GM21529 (cell line): ENCODE data around the gene TSKU.

Experiments
- ATAC-seq: cut with Tn5 transposase; IDR thresholded peaks from one replicate; pipeline ENCODE4 v1.9.1; 2021; ENCODE audit not compliant: unreplicated experiment

The TSKU gene

GRCh38 chr11:76769645-76770586 is 13.2 kb upstream of the TSKU start:
- ATAC-seq, result no peak

DNA sequence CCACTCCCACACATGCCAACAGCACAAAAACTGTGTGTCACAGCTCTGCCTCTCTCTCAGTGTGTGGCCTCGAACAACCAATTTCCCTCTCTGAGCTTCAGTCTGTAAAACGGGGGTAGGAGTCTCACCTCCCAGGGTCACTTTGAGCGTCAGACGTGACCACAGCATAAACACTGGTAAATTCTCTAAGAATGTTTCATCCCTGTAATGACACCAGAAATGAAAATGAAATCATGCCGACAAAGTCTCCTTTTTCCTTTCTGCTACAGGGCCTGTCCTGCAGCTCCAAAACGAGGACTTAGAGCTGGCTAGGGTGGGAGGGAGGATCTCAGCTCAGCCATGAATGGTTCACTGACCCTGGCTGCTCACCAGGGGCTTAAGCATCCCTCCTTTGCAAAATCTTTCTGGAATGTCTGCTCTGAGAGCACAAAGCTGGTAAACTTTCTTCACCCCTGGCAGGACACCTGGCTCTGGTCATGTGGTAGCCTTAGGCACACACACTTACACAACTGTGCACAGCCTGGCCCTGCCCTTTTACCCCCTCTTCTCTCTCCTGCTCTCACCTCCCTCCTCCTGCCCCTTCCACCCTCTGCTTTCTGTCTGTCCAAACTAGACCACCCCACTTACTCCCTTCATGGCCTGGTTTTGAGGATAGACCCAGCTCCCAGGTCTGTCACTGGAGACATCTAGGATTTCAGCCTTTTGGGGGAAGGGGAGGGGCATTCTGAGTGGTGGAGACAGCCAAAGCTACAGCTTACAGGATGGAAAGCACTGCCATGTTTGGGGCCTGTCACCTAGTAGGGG is 12.3 kb upstream of the TSKU start:
- no peak for ATAC-seq

- no peak for ATAC-seq
These were observed 11.6 kb upstream of the TSKU start for GRCh38 chr11:76771446-76772099.

DNA sequence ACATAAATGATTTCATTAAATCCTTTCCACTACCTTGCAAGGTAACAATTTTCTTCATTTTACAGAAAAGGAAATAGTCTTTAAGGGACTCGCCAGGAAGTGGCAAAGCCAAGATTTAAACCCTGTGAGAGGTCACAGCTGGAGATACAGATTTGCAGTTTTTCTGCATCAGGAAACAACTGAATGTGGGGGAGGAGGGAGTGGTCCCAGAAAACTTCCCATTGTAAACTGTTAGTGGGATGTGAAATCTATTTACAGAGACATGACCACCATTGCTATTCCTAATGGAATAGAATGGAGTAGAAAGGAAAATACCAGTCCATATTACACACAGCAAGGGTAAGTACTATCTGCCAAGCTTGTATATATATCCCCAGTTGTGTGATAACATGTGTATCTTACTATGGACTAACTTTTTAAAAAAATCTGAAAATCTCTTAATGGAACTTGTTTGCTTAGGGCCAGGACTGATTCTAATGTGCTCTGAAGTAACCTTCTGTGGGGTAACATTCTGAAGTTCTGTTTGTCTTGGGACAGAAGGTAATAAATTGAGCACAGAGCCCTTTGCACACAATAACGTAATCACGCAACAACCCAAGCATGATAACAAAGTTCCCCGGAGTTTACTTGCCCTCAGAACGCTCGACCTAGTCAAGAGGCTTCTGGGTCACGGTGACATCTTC is 10.9 kb upstream of the TSKU start:
- no peak for ATAC-seq

- no peak for ATAC-seq
These were observed 10.4 kb upstream of the TSKU start for GRCh38 chr11:76772783-76773106.

GRCh38 chr11:76773921-76774361 is 9.2 kb upstream of the TSKU start:
- no peak for ATAC-seq

- no peak for ATAC-seq
These were observed 6.7 kb upstream of the TSKU start for GRCh38 chr11:76776472-76776871.

DNA sequence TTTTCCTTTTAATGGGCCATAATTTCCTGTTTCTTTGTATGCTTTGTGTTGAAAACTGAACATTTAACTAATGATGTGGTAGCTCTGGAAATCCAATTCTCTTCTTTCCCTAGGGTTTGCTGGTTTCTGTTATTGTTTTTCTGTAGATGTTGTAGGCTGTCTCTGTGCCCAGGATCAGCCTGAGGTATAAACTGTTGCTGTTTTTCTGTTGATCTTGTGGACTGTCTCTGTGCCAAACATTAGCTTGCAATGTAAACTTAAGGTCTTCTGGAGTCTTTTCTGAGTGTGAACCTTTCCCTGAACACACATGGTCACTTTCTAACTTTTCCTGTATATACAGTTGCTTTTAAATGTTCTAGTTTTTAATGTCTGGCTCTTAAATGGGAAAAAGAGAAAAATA is 5.9 kb upstream of the TSKU start:
- no peak for ATAC-seq

- no peak for ATAC-seq
These were observed 5.3 kb upstream of the TSKU start for GRCh38 chr11:76777876-76778275.

DNA sequence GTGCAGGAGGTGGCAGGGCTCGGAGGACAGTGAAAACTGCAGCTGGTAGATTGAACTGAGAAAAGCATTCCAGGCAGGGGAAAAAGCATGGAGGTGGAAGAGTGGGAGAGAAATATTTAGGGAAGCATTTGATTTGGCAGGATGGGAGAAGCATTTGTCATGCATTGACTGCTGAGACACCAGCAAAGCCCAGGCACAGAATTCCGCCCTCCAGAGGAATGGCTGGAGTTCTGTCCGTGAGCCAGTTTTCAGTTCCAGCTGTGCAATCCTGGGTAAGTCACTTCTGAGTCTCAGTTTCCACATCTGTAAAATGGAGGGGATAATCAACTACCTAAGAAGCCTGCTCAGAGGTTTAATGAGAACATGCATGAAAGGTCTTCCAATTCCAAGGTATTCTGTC is 4.3 kb upstream of the TSKU start:
- no peak for ATAC-seq

DNA sequence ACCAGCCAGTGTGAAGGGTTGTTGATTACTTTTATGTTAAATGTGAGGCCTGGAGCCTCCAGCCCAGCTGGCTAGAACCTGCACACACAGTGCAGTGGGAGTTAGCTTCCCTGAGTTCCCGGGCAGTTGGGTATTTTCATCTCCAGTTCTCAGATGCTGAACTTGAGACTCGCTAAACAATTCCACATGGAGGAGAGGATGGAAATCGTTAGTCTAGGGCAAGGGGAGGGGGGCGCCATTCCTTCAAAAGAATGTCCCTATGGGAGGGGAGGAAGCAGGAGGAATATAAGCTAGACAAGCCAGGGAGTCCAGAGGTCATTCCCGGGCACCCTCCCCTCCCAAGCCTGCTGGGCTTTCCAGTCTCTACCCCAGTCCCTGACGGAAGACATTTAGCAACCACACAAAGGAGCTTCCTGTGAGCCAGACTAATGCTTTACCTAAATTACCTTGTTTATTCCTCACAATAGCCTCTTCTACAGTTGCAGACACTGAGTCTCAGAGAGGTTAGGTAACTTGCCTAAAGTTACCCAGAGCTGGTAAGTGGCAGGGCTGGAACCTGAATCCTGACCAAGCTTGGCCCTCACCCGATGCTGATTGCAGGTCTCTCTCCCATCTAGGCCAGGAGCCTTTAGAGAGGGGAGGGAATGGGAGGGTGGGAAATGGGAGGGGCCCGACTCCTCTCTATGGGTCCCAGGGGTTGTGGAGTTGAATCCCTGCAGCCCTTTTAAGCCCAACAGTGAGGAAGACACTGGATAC is 1.9 kb upstream of the TSKU start:
- ATAC-seq, result no peak

- no peak for ATAC-seq
These were observed 1.2 kb upstream of the TSKU start for GRCh38 chr11:76781807-76782530.

- peak; percentile 58 for ATAC-seq
These were observed 444 bp upstream of the TSKU start for GRCh38 chr11:76782531-76783293.

DNA sequence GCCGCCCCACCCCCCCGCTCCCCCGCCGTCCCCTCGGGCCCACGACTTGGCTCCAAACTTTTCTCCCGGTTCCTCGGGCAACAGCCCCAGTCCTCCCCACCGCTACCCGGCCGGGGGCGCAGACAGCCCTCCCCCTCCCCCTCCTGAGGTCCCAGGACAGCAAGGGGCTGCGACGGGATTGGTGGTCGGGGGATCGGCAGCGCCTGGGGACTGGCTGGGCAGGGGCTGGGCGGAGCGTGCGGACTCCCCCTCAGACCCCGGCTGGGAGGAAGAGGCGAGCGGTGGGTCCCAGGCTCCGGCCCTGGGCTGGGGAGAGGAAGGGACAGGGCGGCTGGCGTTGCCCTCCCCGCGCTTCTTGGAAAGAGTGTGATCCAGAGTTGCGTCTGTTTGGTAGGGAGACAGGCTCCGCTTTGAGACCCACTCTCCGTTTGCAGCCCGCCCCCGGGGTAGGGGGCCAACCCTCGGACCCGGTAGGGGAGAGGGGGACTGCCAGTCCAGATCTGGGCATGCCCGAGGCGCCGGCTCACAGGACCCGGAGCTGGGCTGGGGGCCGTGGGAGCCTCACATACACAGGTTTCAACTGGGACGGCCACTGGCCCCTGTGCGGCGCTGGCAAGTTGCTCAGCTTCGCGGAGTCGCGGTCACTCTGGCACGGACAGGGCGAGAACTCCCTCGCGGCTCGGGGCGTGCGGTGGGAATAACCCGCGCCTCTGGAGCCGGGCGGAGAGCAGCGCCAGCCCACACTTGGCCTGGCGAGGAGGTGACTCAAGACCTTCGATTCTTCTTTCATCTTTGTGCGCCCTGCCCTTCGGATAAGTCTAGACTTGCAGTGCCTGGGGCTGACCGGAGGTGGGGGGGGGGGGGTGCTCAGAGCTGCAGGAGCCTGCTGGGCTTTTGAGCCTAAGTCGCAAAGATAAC is 999 bp downstream of the TSKU start:
- ATAC-seq, result no peak

DNA sequence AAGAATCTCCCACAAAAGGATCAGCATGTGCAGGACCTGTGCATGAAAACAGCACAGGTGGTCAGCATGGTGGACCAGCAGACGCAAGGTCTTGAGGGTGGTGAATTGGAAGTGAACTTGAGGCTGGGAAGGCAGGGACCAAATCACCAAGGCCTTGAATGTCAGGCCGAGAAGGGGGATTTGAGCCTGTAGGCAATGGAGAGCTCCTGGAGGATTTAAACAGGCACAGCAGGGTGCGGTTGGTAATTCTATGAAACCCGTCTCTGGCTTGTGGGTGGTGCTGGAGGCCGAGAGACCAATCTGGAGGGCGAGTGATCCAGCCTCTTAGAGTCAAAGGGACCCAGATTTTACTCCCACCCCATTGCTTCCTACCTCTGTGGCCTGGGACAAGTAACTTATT is 2.4 kb downstream of the TSKU start:
- no peak for ATAC-seq

DNA sequence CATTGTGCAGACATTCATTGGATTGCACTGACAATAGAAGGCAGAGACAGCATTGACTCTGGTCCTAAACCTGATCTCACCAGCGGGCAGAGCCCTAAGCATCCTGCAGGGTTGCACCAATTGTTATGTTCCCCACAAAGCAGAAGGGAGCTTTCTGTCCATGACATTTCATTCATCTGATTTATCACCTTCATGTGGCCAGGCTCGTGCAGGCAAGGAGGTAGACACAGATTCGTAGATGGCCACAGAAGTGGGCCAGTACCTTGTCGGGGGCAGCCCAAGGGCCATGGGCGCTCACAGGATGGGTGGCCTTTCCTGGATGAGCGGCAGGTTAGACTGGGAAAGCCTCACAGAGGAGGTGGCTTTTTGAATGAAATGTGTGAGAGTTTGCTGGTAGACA is 2.9 kb downstream of the TSKU start:
- no peak for ATAC-seq

GRCh38 chr11:76786441-76787014 is 3.4 kb downstream of the TSKU start:
- ATAC-seq, result no peak

DNA sequence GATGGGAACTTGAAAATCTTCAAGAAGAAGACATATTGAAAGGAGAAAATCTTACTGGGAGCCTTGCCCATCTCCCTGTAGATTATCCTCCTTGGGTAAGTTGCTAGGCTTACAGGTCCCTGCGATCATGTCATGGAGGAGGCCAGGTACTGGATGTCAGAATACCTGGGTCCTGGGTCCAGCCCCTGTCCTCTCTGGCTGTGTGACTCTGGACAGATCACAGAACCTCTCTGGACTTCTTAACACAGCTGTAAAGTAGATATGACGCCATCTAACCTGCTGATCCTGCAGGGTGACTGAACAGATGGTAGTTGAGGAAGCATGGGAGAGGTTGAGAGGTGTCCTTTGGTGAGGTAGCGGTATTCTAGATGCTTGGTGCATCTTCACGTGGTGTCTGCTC is 4.1 kb downstream of the TSKU start:
- ATAC-seq, result no peak
